ENCODE data around the gene AGAP1.

The AGAP1 gene

DNA sequence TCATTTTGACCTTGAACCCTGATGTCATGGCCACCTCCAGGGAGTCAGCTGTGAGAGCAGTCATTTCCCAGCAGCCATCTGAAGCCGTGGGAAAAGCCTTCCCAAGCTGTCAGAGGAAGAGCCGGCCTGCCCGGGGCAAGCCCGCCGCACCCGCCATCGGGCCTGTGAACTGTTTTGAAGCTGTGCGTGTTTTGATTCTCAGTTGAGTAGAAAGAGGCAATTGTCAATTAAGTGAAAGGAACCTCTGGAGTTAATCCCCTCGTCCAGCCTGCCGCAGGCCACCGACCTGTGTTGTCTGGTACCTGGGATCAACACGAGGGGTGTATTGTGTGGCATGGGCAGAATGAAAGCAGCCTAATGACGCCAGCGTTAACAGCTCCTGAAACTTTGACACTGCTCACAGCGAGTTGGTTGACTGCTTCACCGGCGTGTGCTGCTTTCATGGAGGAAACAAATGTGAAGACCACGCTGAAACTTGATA is 318.4 kb downstream of the AGAP1 start:
- no peak for DNase-seq (ENCODE audit: low read depth)

DNA sequence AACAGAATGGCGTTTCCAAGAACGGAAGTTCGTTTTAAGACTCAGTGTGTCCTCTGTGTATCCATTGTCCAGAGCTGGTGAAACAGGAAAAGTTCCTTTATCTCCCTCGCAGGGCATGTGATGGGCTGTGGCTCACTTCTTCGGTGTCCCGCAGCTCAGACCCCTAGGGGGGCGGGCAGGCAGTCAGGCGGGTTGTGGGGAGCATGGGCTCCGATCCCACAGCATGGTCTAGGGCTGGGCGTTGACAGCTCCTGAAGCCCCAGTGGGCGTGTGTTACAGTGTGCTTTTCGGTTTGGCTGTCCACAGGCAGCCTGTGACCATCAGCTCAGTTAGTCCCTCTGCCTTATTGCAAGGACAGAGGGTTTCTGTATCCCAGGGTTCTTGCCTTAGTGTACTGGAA is 319.6 kb downstream of the AGAP1 start:
- DNase-seq (ENCODE audit: low read depth) = no peak

GRCh38 chr2:235820571-235820970 is 326.7 kb downstream of the AGAP1 start:
- no peak for DNase-seq (ENCODE audit: low read depth)

- no peak for DNase-seq (ENCODE audit: low read depth)
These were observed 330.5 kb downstream of the AGAP1 start for GRCh38 chr2:235824331-235824730.

GRCh38 chr2:235825946-235826345 is 332.1 kb downstream of the AGAP1 start:
- no peak for DNase-seq (ENCODE audit: low read depth)

GRCh38 chr2:235826826-235827225 is 333.0 kb downstream of the AGAP1 start:
- DNase-seq (ENCODE audit: low read depth) = no peak

DNA sequence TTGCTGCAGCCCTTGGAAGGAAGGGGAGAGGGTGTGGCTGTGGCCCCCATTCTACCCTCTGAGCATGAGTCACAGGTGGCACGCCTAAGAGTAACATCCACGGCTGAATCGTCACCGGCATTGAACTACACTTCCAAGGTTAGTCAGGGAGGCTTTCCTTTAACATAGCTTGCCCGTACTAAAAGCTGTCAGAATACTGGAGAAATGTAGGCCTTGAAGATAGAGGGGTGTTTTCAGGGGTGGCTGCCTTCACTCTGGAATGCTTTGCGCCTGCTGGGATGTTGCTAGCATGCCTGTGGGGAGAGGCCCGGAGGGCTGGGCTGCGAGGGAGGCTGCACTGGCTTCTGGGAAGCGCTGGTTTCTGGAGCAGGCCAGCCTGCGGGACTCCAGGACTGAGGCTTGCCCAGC is 333.7 kb downstream of the AGAP1 start:
- DNase-seq (ENCODE audit: low read depth) = no peak

GRCh38 chr2:235829726-235830125 is 335.9 kb downstream of the AGAP1 start:
- DNase-seq (ENCODE audit: low read depth) = no peak

GRCh38 chr2:235831755-235832154 is 337.9 kb downstream of the AGAP1 start:
- no peak for DNase-seq (ENCODE audit: low read depth)

DNA sequence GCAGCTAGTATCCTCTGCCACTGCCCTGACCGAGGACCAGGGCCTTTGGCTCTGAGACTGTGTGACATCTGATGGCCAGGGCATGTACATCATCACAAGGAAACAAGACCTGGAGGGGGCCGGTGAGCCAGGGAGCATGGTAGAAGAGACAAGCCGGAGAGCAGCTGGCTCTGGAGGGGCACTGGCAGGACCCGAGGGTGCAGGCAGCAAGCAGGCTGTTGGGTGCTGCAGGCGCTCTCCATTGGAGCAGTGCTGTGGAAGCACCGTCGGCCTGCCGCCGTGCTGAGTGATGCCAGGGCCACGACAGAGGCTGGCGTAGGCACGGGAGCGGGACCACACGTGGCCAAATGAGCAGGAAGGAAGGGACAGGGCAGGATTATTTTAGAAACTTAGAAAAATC is 339.1 kb downstream of the AGAP1 start:
- no peak for DNase-seq (ENCODE audit: low read depth)

- DNase-seq (ENCODE audit: low read depth) = no peak
These were observed 340.3 kb downstream of the AGAP1 start for GRCh38 chr2:235833971-235834620.

GRCh38 chr2:235834781-235835180 is 340.9 kb downstream of the AGAP1 start:
- no peak for DNase-seq (ENCODE audit: low read depth)

GRCh38 chr2:235835810-235836209 is 342.0 kb downstream of the AGAP1 start:
- DNase-seq (ENCODE audit: low read depth) = no peak

- no peak for DNase-seq (ENCODE audit: low read depth)
These were observed 342.7 kb downstream of the AGAP1 start for GRCh38 chr2:235836491-235836911.

GRCh38 chr2:235839226-235839625 is 345.4 kb downstream of the AGAP1 start:
- no peak for DNase-seq (ENCODE audit: low read depth)

DNA sequence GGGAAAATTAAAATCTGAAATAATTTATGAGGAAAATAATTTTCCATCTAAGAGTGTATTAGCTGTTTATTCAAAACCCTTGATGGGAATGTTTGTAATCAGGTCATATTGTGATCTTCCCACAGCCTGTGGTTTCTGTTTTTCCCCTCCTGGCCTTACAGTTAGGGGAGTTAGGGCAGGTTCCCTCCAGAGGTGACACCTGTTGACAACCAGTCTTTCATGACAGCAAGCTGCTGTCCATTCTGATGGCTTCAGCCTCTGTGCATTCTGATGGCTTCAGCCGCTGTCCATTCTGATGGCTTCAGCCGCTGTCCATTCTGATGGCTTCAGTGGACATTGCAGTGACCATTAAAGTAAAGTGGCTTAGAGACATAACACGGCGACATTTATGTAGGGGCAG is 346.1 kb downstream of the AGAP1 start:
- DNase-seq (ENCODE audit: low read depth) = no peak

DNA sequence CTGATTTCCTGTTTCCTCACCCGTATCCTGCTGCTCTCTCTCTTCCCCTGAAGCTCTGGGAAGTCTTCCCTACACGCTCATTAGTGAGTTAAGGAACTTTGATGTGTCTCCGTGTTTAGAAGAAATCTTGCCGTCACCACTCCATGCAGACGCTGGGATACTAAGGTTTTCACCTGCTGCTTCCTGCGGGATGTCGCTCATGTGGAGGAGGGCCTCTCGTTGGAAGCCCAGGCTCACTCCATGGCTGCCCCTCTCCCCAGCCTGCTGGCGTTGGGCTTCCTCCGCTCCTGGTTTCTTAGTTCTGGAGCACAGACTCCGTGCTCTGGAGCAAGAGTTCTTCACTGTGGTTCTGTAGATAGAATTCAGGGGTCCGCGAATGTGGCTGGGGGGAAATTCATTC is 348.0 kb downstream of the AGAP1 start:
- DNase-seq (ENCODE audit: low read depth) = no peak

- no peak for DNase-seq (ENCODE audit: low read depth)
These were observed 349.1 kb downstream of the AGAP1 start for GRCh38 chr2:235842941-235843340.

- no peak for DNase-seq (ENCODE audit: low read depth)
These were observed 349.9 kb downstream of the AGAP1 start for GRCh38 chr2:235843591-235844395.

GRCh38 chr2:235844561-235844960 is 350.7 kb downstream of the AGAP1 start:
- DNase-seq (ENCODE audit: low read depth) = no peak

GRCh38 chr2:235845245-235845644 is 351.4 kb downstream of the AGAP1 start:
- DNase-seq (ENCODE audit: low read depth) = no peak

- DNase-seq (ENCODE audit: low read depth) = no peak
These were observed 353.7 kb downstream of the AGAP1 start for GRCh38 chr2:235847576-235847975.

DNA sequence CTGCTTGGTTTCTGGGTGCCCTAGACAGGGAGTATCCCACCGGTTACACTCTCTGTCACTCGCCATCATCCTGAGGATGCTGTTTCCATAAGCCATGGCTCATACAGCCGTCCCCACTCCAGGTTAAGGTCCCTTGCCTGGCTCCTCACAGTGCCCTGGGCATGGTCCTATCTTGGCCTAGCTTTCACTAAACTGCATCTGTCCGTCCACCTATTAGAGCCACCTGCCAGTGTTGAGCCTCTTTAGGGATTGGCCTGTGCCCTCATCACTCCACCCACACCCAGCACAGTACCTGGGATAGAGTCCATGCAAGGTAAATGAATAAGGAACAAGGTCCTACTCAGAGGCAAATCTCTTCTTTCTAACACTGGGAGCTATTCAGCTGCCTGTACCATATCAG is 354.2 kb downstream of the AGAP1 start:
- DNase-seq (ENCODE audit: low read depth) = no peak

GRCh38 chr2:235848946-235849345 is 355.1 kb downstream of the AGAP1 start:
- no peak for DNase-seq (ENCODE audit: low read depth)

Measured in activated gamma-delta T cell treated with anti-CD3 and anti-CD28 coated beads, Interleukin-2, amount 50 U/mL, for 16 hours (primary cell).